EH (cell line): ENCODE data around the gene NPPB.

Source experiments
- DNase-seq: peaks from one replicate; pipeline ENCODE4 v3.0.0-alpha.2; 2015; ENCODE audit warnings: low read depth

NPPB gene

DNA sequence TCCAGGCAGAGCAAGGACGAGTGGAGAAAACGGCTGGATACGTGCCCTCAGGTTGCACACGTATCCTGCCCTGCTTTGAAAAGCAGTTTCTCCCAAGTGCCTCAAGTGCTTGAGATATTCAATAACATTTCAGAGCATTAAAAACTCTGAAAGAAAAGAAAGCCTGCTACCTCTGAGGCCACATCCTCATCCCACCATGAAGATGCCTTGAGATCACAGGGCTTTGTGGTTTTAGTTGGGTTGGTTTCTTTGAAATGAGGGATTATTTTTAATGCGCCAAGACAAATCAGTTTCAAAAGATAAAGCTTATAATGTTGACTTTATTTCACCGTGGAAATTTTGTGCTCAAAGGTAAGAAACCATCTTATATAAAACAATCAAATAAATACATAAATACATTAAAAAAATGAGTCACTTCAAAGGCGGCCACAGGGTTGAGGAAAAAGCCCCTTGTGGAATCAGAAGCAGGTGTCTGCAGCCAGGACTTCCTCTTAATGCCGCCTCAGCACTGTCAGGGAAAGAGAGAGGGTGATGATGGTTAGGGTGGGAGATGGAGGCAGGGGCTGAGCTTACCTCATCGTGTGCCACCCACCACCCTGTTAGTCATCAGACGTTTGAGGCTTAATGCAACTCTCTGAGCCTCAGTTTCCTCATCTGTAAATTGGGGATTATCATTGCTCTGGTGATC is 1.4 kb downstream of the NPPB start:
- DNase-seq = no peak

DNA sequence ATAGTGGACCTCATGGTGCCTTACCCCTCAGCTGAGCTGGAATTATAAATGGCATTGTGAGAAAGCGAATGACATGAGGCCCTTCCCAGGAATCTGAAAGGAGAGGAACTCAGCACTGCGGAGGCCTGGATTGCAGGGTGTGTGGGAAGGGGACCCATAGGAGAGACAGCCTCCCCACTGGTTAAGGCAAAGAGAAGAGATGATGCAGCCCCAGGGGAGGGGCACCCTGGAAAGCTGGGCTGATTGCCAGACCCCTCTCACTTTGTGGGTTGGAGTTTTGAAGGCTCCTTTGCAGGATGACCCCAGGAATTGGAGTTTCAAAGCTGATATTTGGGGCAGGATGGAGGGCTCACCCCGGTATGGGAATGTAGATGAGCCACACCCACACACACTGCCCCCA is 2.0 kb downstream of the NPPB start:
- DNase-seq = no peak

DNA sequence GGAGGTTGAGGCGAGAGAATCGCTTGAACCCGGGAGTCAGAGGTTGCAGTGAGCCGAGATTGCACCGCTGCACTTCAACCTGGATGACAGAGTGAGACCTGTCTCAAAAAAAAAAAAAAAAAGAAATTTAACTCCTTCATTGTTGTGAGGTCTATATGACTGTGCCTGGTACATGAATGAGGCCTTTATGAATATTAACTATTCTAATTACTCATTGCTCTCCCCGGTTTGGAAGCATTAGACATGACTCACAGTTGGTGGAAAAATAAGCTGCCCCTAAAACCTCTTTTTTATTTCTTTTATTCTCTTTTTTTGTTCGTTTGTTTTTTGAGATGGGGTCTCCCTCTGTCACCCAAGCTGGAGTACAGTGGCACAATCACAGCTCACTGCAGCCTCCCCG is 3.3 kb downstream of the NPPB start:
- DNase-seq = no peak

DNA sequence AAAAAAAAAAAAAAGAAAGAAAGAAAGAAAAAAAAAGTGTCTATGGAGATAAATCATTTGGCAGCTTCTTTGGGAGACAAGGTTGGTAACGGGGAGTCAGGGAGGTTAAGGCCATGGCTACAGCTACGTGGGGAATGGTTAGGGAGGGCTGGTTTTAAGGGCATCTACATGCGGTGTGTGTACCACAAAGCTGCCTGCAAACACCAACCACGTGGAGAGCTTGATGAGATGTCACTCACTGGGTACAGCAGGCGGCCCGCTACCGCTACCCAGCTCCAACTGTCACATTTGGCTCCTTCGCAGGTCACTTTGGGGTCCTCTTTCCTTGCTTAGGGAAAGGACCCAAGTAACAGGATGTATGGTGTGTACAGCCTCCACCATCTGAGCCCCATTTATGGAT is 4.2 kb downstream of the NPPB start:
- no peak for DNase-seq

DNA sequence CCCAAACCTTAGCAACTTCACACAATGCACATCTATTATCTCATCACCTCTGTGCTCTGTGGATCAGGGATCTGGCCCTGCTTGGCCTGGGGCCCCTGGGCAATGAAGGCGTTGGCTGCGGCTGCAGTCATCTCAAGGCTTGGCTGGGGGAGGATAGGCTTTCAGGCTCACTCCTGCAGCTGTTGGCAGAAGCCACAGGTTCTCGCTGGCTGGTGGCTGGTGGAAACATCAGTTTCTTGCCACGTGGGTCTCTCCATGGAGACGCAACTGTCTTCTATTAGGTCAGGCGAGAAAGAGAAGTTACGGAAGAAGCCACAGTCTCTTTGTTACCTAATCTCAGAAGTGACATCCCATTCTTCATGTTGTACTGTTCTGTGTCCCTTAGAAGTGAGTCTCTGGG is 7.6 kb downstream of the NPPB start:
- no peak for DNase-seq

DNA sequence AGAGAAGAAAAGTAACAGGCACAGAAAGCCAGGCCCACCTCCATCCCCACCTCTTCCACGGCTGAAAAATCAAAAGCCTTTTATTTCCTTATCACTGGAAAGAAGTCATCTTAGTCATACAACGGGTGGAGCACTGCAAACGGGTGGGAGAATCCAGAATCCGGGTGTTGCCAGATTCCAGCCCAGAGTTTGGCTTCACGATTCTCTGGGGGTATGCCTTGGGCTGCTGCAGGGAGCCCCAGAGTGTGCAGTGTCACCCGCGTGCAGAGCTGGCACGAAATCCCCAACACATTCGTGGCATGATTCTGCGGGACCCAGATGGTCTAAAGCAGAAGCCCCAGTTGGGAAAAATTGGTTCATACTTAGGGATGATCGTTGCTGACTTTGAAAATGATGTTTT is 8.6 kb downstream of the NPPB start:
- DNase-seq = no peak

DNA sequence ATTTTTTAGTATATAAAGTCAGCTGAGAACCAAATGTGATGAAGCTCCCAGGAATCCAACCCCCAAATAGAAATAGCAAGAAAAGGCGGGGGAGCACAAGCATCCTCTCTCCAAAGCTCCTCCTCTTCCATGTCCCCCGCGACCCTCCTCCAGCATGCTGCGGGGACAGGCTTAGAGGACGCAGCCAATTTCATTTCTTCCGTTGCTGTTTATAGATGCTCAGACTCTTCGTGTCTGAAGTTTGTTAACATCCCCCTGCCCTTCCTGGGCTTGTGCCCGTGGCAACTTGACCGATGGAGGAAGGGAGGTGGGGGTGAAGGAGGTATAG is 10.4 kb downstream of the NPPB start:
- peak; percentile 31 for DNase-seq

DNA sequence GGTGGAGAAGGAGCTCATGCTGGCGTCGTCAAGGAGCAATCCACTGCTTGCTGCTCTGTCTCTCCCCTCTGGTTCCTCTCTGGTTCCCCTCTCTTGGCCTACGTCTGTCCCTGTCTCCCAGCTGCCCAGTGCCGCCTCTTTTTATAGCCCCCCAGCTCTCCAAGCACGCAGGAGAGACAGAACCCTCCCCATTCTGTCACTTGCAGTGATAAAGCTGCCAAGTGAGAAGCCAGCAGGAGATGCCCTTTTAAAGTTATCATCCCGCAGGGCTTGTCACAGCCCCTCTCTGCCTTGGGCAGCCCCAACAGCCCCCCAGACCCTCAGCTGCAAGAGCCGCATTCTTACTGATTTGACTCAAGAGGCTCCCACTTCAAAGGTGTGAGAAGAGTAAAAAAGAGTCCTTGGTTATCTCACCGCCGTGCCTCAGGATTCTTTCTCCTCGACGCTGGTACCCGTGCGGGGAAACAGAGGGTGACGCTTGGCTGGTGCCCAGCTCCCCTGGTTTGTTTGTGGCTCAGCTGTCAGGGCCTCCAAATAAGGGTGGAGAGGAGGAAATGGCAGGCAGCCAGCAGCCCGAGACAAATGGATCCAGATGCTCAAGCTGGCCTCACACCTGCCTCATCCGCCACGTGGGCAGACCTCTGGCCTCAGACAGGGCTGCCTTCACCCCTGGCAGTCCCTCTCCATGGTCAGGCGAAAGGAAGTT is 10.9 kb downstream of the NPPB start, which contains the start of gene NPPA:
NPPA (minus strand) TSS at position 117 of the 706 bp plus-strand sequence; CDS start at position 18, 99 bp downstream.
- DNase-seq = no peak

DNA sequence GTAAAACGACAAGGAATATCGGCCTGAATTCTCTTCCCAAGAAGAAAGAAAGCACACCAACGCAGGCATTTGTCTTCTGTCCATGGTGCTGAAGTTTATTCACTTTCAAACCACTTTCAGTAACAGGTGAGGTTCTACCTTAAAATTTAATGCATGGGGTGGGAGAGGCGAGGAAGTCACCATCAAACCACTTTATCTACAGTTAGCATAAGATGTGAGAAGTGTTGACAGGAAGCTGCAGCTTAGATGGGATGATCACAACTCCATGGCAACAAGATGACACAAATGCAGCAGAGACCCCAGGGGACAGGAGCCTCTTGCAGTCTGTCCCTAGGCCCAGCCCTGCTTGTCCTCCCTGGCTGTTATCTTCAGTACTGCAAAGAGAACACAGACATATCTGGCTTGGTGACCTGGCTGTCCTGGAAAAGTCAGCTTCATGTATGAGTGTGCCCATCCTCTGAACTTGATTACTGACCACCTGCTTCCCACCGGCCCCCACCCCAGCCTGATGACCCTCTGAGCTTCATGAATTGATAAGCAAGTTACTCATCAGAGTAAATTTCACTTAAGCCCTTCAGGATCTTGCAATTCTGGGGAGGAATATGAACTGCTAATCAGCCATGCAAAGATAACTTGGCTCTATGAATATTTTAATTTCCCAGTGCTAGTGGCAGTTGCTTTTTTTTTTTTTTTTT is 13.0 kb downstream of the NPPB start:
- peak; percentile 33 for DNase-seq

DNA sequence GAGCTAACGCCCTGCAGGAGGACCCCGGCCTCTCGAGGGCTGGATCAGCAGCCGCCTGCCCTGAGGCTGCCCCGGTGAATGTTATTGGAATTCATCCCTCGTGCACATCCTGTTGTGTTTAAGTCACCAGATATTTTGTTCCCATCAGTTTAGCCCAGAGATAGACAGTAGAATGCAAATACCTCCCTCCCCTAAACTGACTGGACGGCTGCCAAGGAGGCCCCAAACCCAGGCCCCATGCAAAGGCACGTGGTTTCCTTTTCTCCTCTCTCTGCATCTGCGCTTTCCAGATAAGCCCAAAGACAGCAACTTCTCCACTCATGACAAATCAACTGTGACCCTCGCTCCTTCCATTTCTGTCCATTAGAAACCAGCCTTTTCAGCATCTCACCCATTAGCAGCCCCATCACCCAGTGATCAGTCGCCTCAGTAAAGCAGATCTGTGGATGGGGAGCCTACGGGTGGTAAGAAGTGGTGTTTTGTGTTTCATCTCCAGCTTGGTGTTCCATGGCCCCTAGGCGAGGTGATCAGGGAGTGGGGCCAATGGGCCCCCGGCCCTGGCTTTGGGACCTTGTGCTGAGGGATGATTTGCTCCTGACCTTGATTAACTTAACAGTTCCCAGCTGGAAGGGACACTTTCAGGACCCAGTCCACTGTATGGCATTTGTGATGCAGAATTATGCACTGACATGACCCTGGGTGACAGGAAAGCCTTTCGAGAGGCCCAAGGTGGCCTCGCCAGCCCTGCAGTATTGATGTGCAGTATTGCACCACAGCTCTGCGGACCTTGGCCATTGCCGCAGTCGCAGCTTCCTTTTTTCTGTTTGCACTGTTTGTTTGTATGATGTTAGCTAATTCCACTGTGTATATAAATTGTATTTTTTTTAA is 16.3 kb downstream of the NPPB start:
- DNase-seq = peak; percentile 37

DNA sequence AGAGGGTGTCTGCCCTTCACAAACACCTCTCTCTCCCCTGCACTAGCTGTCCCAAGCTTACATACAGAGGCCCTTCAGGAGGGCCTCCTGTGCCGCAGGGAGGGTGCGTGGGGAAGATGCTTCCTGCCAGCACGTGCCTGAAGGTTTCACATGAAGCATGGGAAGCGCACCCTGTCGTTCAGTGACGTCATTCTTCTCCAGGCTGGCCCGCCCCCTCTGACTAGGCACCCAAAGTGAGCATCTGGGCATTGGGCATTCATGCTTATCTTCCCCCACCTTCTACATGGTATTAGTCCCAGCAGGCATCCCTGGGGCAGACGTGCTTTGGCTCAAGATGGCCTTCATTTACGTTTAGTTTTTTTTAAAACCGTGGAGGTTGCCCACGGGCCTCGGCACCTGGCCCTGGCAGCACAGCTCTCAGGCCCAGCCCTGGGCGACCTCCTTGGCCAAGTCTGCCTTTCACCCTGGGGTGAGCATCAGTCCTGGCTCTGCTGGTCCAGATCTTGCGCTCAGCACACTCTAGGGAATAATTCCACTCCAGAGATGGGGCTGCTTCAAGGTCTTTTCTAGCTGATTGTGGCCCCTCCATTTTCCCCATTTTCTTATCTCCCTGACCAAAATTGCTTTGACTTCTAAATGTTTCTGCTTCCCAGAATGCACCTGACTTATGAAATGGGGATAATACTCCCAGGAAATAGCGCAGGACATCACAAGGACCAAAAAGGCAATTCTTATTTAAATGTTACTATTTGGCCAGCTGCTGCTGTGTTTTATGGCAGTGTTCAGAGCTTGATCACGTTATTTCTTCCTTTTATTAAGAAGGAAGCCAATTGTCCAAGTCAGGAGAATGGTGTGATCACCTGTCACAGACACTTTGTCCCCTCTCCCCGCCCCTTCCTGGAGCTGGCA is 17.2 kb downstream of the NPPB start:
- DNase-seq = no peak

DNA sequence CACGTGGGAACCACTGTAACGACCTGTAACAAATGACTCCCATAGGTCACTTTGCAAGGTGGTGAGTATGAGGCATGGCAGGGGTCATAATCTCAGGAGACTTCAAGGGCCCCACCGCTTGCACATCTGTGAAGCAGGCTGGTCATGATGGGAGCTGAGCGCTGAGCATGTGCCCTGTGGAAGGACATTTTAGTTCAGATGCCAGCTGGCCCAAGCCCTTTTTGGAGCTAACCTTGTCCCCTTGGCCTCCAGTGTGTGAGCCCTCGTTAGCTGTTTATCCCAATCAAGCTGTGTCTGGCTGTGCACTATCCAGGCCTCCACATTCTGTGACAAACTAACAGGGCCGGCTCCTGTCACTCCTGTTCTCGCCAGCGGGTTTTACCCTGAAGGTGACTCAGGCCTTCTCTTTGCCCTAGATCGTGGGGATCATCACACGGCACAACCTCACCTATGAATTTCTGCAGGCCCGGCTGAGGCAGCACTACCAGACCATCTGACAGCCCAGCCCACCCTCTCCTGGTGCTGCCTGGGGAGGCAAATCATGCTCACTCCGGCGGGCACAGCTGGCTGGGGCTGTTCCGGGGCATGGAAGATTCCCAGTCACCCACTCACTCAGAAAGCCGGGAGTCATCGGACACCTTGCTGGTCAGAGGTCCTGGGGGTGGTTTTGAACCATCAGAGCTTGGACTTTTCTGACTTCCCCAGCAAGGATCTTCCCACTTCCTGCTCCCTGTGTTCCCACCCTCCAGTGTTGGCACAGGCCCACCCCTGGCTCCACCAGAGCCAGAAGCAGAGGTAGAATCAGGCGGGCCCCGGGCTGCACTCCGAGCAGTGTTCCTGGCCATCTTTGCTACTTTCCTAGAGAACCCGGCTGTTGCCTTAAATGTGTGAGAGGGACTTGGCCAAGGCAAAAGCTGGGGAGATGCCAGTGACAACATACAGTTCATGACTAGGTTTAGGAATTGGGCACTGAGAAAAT is 18.7 kb downstream of the NPPB start:
- DNase-seq = no peak

DNA sequence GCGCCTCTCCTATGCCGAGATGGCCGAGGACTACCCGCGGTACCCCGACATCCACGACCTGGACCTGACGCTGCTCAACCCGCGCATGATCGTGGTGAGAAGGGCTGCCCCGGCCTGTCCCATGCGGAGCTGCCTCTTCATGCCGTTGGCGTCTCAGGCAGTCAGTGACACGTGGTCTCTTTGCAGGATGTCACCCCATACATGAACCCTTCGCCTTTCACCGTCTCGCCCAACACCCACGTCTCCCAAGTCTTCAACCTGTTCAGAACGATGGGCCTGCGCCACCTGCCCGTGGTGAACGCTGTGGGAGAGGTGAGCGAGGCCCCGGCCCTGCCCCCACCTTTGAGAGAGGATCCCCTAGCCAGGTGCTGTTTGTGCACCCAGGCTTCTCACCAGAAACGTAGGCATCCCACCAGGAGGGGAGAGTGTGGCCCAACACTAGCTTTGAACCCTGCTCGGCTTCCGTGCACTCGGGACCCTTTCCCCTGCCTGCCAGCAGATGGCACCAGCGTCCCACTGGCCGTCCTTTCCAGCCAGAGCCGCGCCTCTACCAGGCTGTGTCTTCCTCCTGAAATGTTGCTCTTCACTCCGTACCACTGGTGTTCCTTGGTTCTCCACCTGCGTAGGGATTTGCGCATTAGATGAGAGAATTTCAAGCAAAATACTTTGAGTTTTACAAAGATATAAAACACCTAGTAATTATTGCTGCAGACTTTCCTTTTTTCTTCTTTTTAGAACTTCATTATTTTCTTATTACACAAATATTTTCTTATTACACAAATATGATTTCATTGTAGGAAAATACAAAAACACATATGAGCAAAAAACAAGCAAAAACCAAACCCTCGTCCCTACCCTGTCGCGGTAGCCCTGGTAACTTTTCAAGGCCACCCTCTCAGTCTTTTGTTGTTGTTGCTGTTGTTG is 20.1 kb downstream of the NPPB start:
- peak; percentile 66 for DNase-seq

DNA sequence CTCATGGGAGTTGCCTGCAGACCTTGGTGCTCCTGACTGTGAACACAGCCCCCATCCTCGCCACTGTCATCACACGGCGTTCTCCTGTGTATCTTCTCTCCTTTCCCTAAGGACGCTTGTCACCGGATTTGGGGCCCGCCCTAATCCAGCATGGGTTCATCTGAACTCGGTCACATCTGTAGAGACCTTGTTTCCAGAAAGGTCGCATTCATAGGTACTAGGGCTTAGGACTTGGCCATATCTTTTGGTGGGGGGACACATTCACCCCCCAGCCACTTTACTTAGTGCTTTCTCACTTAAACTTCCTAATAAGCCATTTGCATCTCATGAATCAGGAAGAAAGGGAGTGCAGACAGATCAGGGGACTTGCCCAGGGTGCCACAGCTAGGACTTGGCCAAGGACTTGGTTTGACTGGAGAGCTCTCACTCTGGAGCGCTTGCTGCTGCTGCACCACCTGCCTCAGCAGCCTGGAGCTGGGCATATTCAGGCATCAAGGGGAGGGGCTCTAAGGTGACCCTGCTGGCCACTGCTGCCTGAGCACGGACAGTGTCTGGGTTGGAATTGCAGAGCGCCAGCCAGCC is 20.9 kb downstream of the NPPB start:
- DNase-seq = no peak

DNA sequence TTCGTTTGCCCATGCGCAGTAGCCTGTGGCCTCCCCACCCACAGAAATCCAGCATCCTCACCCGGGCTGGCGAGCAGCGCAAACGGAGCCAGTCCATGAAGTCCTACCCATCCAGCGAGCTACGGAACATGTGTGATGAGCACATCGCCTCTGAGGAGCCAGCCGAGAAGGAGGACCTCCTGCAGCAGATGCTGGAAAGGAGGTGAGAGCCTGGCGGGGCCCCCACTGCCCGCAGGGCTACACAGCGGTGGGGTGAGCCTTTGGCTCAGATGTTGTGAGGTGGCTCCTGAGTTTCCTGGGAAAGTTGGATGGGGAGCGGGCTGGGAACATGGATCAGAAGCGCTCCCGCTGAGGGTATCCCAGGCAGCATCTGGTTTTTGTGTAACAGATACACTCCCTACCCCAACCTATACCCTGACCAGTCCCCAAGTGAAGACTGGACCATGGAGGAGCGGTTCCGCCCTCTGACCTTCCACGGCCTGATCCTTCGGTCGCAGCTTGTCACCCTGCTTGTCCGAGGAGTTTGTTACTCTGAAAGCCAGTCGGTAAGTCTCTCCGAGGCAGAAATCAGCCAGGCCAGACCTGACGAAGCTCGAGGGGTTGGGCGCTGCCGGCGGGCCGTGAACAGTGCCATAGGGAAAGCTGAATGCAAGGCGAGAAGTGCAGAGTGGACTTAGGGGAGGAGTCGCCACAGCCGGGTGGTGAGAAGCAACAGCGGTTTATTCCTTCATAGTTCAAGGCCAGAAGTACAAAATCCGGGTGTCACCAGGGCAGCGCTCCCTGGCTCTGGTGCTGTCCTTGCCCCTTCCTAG is 21.6 kb downstream of the NPPB start:
- DNase-seq = no peak

DNA sequence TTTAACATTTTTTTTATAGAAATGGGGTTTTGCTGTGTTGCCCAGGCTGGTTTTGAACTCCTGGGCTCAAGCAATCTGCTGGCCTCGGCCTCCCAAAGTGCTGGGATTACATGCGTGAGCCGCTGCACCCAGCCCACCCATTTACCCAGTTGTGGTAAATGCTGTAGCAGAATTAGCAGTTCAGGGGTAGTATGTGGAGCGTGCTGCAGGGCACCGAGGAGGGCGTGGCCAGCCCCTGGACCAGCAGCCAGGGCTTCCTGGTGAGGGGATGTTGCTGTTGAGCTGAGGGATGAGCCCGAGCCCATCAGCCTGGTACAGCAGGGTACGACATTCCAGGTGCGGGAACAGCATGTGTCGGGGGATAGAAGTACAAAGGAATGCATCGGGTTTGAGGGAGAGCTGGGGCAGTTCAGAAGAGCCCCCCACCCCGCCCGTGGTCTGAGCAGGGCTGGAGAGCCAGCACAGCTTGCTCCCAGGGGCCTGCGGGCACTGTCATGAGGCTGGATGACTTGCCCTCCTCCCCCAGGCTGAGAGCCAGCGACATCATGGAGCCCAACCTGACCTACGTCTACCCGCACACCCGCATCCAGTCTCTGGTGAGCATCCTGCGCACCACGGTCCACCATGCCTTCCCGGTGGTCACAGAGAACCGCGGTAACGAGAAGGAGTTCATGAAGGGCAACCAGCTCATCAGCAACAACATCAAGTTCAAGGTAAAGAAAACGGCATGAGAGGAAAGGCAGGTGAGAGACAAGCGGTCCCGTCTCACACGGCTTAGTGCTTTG is 23.1 kb downstream of the NPPB start:
- DNase-seq = no peak

DNA sequence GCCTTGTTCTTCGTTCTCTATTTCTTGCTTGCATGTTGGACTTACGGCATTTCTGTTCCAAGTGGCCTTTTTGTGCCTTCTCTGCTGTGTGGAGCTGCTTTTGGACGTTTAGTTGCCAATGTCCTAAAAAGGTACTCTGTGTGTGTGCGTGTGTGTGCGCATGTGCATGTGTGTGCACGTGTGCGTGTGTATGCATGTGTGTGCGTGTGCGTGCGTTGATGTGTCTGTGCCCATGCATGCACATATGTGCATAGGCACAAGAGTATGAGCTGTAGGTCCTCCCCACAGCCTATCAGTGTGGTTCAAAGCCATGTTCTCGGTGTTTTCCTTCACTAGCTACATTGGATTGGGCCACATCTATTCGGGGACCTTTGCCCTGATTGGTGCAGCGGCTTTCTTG is 24.8 kb downstream of the NPPB start:
- DNase-seq = no peak
